ENCODE results near the gene LYPD6B. TPM values are rescaled to one million over a fixed set of nuclear protein-coding genes. Genes with fewer than 3 reads are reported as not detected.
A peak's percentile ranks its signal among the peaks of the same experiment; 100 is the strongest.

The LYPD6B gene
- polyA plus RNA-seq, 1 of the 3 experiments (the other 2 are of a cell fraction) = 18.2 TPM

DNA sequence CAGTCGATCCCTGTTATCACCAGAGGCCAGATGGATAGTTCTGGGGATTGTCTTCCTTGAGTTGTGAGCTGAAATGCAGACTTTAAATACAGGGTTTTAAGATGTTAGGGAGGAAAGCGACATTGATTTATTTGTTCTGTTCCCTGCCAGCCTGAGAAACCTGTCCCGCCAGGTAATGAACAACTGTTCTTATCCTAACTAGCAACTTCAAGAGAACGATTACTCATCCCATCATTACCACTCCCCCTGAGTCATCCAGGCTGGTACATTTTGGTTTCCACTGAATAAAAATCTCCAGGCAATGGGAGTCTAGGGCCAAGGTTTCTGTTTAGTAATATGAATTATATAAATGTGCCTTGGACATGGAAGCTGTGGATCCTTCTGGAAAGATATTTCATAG is 131.2 kb downstream of the LYPD6B start:
- no peaks in the 10 kb centered on the region for H3K9me3 ChIP-seq
- no peak overlapping the region for H3K27ac ChIP-seq (ENCODE audit: low read depth in 2 of 2, low read length in 1 of 2)
- H2AFZ ChIP-seq (ENCODE audit: low read depth) = no peak overlapping the region; the same call in 1 of the 2 replicates
- ChIA-PET POLR2A (no interaction called here), CTCF (no interaction called here)
- H3K79me2 ChIP-seq (ENCODE audit: insufficient read depth) = no peaks in the 10 kb centered on the region
- H3K9me2 ChIP-seq = no peaks in the 10 kb centered on the region
- no peaks in the 10 kb centered on the region for H3F3A ChIP-seq (replicated peaks; ENCODE audit: insufficient read depth)
- WGBS (ENCODE audit: low lambda C conversion rate) = 58% methylated on average over 4 of the region's 4 CpGs
- H3K4me3 ChIP-seq (ENCODE audit: low read depth in 2 of 2, low read length in 1 of 2) = no peak overlapping the region
- H3K4me1 ChIP-seq (ENCODE audit: control insufficient read depth in 1 of 2, insufficient read depth in 2 of 2, low read depth in 1 of 2, low read length in 1 of 2) = no peaks in the 10 kb centered on the region; a peak in 1 of 4 replicates
- no peaks in the 10 kb centered on the region for H4K20me1 ChIP-seq (ENCODE audit: insufficient read depth)
- no peak overlapping the region for H3K9ac ChIP-seq
- H3K4me2 ChIP-seq = no peak overlapping the region
- H3K27me3 ChIP-seq (ENCODE audit: insufficient read depth) = no peaks in the 10 kb centered on the region
- TF ChIP-seq REST (IDR thresholded peaks at IDR 0.05; ENCODE audit: low read depth, low read length) (no peak), FOSL2 (IDR thresholded peaks at IDR 0.05; ENCODE audit: borderline replicate concordance, low read depth) (peak; percentile 69; the same call in 1 of the 2 replicates), FOXJ3 (CRISPR knock-in tag; IDR thresholded peaks at IDR 0.05) (no peak), TEAD4 (IDR thresholded peaks at IDR 0.05; ENCODE audit: borderline replicate concordance, insufficient read depth) (no peak), ELF1 (IDR thresholded peaks at IDR 0.05) (no peak), JUND (IDR thresholded peaks at IDR 0.05) (peak; percentile 50; the same call in 1 of the 2 replicates), IRF3 (IDR thresholded peaks at IDR 0.05; ENCODE audit: low read depth, low read length) (no peak), SMC3 (IDR thresholded peaks at IDR 0.05; ENCODE audit: low read depth, low read length) (no peak), EP300 (IDR thresholded peaks at IDR 0.05; ENCODE audit: borderline replicate concordance in 1 of 2, low read depth in 1 of 2, low read length in 1 of 2) (no peak), CHD2 (IDR thresholded peaks at IDR 0.05; ENCODE audit: low read length, partially characterized antibody) (no peak), NRF1 (IDR thresholded peaks at IDR 0.05; ENCODE audit: low read depth, low read length) (no peak), TCF12 (IDR thresholded peaks at IDR 0.05) (peak; percentile 13; the same call in 1 of the 2 replicates), EZH2phosphoT487 (IDR thresholded peaks at IDR 0.05; ENCODE audit: borderline replicate concordance, low read depth) (no peak), MXI1 (IDR thresholded peaks at IDR 0.05; ENCODE audit: low read depth, low read length) (no peak), RCOR1 (IDR thresholded peaks at IDR 0.05; ENCODE audit: low read length) (no peak), PBX3 (IDR thresholded peaks at IDR 0.05) (peak; percentile 40; the same call in 1 of the 2 replicates), TAF1 (IDR thresholded peaks at IDR 0.05; ENCODE audit: borderline replicate concordance, low read depth, low read length) (no peak)
- TF ChIP-seq, protein P1, sequence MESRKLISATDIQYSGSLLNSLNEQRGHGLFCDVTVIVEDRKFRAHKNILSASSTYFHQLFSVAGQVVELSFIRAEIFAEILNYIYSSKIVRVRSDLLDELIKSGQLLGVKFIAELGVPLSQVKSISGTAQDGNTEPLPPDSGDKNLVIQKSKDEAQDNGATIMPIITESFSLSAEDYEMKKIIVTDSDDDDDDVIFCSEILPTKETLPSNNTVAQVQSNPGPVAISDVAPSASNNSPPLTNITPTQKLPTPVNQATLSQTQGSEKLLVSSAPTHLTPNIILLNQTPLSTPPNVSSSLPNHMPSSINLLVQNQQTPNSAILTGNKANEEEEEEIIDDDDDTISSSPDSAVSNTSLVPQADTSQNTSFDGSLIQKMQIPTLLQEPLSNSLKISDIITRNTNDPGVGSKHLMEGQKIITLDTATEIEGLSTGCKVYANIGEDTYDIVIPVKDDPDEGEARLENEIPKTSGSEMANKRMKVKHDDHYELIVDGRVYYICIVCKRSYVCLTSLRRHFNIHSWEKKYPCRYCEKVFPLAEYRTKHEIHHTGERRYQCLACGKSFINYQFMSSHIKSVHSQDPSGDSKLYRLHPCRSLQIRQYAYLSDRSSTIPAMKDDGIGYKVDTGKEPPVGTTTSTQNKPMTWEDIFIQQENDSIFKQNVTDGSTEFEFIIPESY (IDR thresholded peaks at IDR 0.05; ENCODE audit: borderline replicate concordance, low read depth) = no peak
- TF ChIP-seq, protein P2, sequence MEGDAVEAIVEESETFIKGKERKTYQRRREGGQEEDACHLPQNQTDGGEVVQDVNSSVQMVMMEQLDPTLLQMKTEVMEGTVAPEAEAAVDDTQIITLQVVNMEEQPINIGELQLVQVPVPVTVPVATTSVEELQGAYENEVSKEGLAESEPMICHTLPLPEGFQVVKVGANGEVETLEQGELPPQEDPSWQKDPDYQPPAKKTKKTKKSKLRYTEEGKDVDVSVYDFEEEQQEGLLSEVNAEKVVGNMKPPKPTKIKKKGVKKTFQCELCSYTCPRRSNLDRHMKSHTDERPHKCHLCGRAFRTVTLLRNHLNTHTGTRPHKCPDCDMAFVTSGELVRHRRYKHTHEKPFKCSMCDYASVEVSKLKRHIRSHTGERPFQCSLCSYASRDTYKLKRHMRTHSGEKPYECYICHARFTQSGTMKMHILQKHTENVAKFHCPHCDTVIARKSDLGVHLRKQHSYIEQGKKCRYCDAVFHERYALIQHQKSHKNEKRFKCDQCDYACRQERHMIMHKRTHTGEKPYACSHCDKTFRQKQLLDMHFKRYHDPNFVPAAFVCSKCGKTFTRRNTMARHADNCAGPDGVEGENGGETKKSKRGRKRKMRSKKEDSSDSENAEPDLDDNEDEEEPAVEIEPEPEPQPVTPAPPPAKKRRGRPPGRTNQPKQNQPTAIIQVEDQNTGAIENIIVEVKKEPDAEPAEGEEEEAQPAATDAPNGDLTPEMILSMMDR (IDR thresholded peaks at IDR 0.05) = no peak
- no peak for DNase-seq
- no peaks in the 10 kb centered on the region for H3K36me3 ChIP-seq (replicated peaks in 1 of 2; ENCODE audit: control insufficient read depth in 1 of 2, insufficient read depth in 2 of 2, low read length in 1 of 2)

All from SK-N-SH (cell line).